ENCODE measurements around the gene PTX3.

DNA sequence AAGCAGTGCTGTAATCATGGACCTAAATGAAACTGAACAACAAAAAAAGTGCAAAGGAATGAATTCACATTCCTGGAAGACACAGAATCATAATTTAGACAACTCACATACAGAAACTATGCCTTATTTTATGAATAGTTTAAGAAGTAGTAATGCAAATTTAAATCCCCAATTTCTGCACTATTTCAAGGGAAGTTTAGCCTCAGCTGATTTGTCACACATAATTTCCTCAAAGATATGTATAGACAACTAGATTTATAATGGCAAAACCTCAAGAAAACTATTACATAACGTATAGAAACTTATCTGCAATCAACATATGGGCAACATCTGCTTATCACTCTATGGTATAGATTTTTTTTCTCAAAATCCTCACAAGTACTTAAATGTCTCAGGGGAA lies 7.8 kb upstream of the PTX3 start:
- TF ChIP-seq, protein P1, sequence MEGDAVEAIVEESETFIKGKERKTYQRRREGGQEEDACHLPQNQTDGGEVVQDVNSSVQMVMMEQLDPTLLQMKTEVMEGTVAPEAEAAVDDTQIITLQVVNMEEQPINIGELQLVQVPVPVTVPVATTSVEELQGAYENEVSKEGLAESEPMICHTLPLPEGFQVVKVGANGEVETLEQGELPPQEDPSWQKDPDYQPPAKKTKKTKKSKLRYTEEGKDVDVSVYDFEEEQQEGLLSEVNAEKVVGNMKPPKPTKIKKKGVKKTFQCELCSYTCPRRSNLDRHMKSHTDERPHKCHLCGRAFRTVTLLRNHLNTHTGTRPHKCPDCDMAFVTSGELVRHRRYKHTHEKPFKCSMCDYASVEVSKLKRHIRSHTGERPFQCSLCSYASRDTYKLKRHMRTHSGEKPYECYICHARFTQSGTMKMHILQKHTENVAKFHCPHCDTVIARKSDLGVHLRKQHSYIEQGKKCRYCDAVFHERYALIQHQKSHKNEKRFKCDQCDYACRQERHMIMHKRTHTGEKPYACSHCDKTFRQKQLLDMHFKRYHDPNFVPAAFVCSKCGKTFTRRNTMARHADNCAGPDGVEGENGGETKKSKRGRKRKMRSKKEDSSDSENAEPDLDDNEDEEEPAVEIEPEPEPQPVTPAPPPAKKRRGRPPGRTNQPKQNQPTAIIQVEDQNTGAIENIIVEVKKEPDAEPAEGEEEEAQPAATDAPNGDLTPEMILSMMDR (IDR thresholded peaks at IDR 0.05; ENCODE audit: insufficient read depth, low read length, poor library complexity, severe bottlenecking) = no peak
- TF ChIP-seq EZH2phosphoT487 (conservative IDR thresholded peaks at IDR 0.05; ENCODE audit: low read length) = no peak

Measured in SU-DHL-6 (cell line).